GM21576 (cell line): ENCODE data around the gene PGLYRP2.

Source experiments
- ATAC-seq: cut with Tn5 transposase; IDR thresholded peaks from one replicate; pipeline ENCODE4 v1.9.1; 2021; ENCODE audit warnings: mild to moderate bottlenecking, moderate library complexity; ENCODE audit not compliant: unreplicated experiment

The PGLYRP2 gene

GRCh38 chr19:15442142-15442920 lies 37.0 kb downstream of the PGLYRP2 start:
- ATAC-seq = no peak

DNA sequence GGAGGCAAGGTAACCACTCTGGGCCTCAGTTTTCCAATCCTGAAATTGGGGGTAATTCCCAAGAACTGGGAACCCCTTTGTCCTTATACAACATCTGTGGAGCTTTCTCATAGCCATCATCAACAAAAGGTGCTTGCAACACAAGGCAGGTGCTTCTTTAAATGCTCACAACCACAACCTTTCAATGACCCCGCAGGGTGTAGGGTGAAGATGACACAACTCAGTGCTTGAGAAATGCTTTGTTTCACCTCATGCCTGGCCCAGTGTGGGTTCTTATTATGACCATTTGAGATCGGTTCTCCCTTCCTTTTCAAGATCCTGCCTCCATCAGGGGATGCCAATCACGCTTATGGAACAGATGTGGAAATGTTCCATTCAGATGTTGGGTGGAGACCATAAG lies 38.0 kb downstream of the PGLYRP2 start:
- ATAC-seq = no peak

- ATAC-seq = no peak
These were observed 39.3 kb downstream of the PGLYRP2 start for GRCh38 chr19:15439821-15440641.

GRCh38 chr19:15439078-15439799 lies 40.1 kb downstream of the PGLYRP2 start:
- ATAC-seq = no peak

DNA sequence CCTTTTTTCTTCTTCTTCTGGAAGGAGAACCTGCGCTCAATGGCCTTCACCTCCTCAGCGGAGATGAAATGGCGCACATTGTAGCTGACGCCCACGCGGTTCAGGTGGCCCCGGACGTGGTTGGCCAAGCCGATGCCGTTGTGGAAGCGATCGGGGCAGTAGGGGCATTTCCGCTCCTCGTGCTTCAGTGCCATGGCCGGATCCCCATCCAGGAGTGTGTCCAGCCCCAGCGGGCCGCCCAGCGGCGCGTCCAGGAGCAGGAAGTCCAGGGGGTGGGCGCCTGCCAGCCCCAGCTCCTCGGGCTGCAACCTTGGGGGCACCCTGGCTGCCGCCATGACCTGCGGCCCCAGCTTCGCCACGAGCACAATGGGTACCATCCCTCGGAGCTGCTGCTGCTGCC lies 40.7 kb downstream of the PGLYRP2 start:
- ATAC-seq = no peak

DNA sequence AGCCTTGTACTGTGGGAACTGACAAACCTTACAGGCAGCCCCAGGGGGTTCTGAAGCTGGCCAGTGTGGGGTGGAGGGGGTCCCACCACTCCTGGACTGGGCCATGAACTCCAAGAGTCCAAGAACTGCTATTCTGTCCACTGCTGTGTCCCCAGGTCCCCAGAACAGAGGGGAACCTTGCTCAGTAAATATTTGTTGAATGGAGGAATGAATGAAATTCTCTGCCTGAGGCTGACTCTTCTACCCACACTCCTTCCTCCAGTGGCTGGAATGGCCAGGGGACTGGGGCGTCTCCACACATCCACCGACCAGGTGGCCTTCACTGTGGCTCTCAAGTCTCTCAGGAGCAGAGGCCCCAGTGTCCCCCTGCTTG lies 41.2 kb downstream of the PGLYRP2 start:
- ATAC-seq = no peak

DNA sequence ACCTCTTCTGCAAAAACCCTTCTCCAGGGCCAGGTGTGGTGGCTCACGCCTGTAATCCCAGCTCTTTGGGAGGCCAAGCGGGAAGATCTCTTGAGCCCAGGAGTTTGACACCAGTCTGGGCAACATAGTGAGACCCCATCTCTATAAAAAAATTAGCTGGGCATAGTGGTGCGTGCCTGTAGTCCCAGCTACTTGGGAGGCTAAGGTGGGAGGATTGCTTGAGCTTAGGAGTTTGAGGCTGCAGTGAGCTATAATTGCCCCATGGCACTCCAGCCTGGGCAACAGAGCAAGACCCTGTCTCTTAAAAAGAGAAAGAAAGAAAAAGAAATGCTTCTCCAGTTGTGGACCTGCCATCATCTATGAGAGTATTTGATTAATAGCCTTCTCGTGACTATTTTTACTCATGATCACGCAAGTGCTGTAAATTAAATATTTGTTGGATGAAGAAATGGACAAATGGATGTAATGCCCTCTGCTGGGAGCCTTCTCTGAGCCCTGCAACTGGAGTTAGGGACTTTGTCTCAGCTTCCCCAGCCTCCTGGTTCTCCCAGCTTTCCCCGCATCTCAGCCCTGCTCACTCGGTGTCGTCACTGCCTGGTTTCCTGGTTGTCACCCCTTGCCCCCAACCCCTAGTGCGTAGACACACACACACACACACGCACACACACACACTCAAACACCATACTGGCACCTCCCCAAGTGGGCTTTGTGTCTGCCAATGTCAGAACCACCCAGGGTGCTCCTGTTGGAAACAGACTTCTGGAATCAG lies 41.8 kb downstream of the PGLYRP2 start:
- ATAC-seq = no peak

- ATAC-seq = no peak
These were observed 42.5 kb downstream of the PGLYRP2 start for GRCh38 chr19:15436826-15437110.

- no peak for ATAC-seq
These were observed 43.1 kb downstream of the PGLYRP2 start for GRCh38 chr19:15436012-15436825.

DNA sequence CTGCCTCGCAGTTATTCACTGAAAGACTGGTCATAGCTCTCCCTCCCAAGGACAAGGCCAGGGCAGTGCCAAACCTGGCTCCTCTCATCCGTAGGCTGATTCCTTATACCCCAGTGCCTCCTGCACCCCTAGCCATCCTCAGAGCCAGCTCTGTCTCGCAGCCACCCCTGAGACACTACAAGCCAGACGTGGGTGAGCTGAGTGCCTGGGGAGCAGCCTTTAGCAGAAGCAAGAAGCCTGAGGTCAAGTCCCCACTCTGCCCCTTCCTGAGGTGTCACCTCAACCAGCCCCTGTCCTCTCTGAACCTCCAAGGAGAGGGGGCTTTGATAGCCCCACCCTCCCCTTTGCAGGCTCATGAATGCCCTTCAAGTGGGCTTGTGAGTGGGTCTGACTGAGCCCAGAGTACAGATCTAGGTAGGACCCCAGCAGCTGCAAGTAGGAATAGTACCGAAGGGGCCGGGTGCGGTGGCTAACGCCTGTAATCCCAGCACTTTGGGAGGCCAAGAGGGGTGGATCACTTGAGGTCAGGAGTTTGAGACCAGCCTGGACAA lies 45.7 kb downstream of the PGLYRP2 start:
- no peak for ATAC-seq

GRCh38 chr19:15432629-15433518 lies 46.4 kb downstream of the PGLYRP2 start:
- ATAC-seq = no peak

DNA sequence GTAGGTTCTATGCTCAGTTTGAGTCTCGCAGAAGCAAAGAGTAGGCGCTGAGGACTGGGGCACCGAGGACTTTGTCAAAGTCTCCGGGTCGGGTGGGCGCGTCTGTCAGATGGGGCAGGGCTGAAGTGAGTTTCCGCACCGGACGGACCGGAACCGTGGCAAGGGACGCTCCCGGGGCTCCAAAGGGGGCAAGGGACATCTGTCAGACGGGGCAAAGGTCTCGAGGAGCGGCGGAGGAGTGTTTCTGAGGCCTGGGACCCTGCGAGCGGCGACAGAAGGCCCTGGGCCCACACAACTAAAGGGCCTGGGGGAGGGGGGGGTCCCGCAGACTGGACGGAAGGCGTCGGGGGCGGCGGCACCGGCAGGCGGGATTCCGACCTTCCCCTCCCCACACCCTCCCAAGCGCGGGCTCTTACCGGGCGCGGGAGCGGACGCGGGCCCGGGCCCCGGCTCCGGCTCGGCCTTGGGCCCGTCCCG lies 47.2 kb downstream of the PGLYRP2 start:
- ATAC-seq = no peak

- ATAC-seq = no peak
These were observed 47.8 kb downstream of the PGLYRP2 start for GRCh38 chr19:15431396-15432017.

GRCh38 chr19:15430526-15431120 lies 48.7 kb downstream of the PGLYRP2 start:
- ATAC-seq = no peak

DNA sequence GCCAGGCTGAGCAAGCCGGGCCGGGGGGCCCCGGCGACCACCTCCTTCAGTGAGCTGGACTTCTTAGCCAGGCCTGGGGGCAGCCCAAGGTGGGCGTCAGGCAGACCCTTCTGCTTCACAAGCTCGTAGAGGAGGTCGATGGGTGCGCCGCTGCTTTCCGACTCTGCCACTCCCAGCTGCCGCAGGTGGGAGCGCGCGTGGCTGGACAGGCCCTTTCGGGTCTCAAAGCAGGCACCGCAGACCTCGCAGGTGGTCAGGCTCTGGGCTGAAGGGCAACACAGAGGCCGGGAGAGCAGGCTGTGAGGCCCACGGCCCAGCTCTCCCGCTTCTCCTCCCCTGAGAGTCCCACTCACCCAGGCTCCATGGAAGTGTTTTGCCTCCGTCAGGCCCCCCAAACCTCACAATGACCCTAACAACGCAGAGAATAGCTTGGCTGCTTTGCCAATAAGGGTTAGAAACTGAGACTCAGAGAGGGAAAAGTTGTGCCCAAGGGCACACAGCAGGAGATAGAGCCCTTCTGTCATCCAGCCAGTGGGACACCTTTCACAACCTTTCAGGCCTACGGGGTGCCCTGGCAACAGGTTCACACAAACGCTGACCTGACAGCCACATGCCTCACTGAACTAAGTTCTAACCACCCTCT lies 49.4 kb downstream of the PGLYRP2 start:
- no peak for ATAC-seq

DNA sequence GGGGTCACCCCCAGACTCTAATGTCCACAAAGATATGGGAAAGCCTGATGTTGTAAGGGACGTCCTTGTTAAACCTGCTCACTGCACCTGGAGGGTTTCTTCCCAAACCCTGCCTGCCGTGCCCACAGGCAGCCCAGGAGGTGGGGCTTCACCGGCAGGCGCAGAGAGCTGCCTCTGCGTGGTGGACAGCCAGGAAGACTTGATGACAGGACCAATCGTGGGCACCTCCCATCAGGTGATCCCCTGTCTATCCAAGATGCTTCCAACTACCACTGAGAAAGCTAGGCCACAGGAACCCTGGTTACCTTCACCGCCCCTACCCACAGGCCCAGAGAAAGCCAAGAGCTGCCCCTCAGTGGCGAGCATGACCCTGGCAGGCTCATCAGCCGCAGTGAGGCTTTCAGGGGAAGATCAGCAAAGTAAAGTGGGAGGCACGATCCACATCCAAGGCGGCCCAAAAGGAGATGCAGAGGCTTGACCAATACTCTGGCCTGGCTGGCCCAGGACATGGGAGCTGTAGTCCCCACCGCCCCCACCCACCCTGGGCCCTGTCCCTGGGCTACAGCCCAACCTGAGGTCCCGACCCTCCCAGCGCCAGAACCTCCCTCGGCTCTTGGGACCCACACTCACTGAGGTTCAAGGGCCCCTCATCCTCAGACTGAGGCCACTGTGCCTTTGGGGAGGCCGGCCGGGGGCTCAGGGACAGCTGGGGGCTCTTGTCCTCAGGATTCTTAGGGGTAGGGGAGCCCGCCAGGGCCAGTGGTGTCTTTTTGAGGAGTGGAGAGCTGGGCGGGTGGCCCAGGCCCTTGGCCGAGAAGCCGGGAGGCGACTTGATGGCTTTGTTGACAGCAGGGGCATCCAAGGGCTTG lies 50.1 kb downstream of the PGLYRP2 start:
- no peak for ATAC-seq
